ENCODE results near the gene SFMBT2.

GRCh38 chr10:7209458-7209857 is 201.4 kb downstream of the SFMBT2 start:
- TF ChIP-seq CTCF (IDR thresholded peaks at IDR 0.05) (no peak), POLR2A (IDR thresholded peaks at IDR 0.05) (no peak)
